Activated naive CD8-positive, alpha-beta T cell treated with anti-CD3 and anti-CD28 coated beads, Interleukin-2, amount 50 U/mL, for 16 hours (primary cell): ENCODE measurements around the gene USP13.
"Not testable (repeated sequence)": the region's sequence is repeated elsewhere in the genome, so short reads cannot be mapped to it uniquely, and the experiment has no call there.

ENCODE experiments used
- DNase-seq: peaks from one replicate; pipeline ENCODE4 v3.0.0-alpha.2; 2020; ENCODE audit warnings: low read depth, low spot score

The USP13 gene

GRCh38 chr3:179732661-179733348 lies 80.0 kb downstream of the USP13 start:
- DNase-seq, result no peak

GRCh38 chr3:179733797-179734196 lies 81.0 kb downstream of the USP13 start:
- DNase-seq, result no peak

GRCh38 chr3:179734497-179735281 lies 81.8 kb downstream of the USP13 start:
- DNase-seq, result no peak

- no peak for DNase-seq
These were observed 82.5 kb downstream of the USP13 start for GRCh38 chr3:179735321-179735720.

- DNase-seq, result no peak
These were observed 86.2 kb downstream of the USP13 start for GRCh38 chr3:179738998-179739397.

- DNase-seq, result no peak
These were observed 87.2 kb downstream of the USP13 start for GRCh38 chr3:179739816-179740594.

GRCh38 chr3:179743913-179744312 lies 91.1 kb downstream of the USP13 start:
- no peak for DNase-seq

- no peak for DNase-seq
These were observed 91.8 kb downstream of the USP13 start for GRCh38 chr3:179744667-179745066.

- DNase-seq, result no peak
These were observed 92.2 kb downstream of the USP13 start for GRCh38 chr3:179745079-179745478.

GRCh38 chr3:179745716-179746115 lies 92.9 kb downstream of the USP13 start:
- DNase-seq, result no peak

- DNase-seq, result no peak
These were observed 98.0 kb downstream of the USP13 start for GRCh38 chr3:179750720-179751328.

- DNase-seq, result no peak
These were observed 108.1 kb downstream of the USP13 start for GRCh38 chr3:179760944-179761343.

GRCh38 chr3:179765396-179765795 lies 112.6 kb downstream of the USP13 start:
- DNase-seq, result no peak

GRCh38 chr3:179766416-179767133 lies 113.7 kb downstream of the USP13 start:
- no peak for DNase-seq

GRCh38 chr3:179768080-179768479 lies 115.2 kb downstream of the USP13 start:
- no peak for DNase-seq

GRCh38 chr3:179769411-179770247 lies 116.8 kb downstream of the USP13 start:
- DNase-seq, result no peak

GRCh38 chr3:179771797-179772196 lies 119.0 kb downstream of the USP13 start:
- no peak for DNase-seq

- no peak for DNase-seq
These were observed 119.5 kb downstream of the USP13 start for GRCh38 chr3:179772297-179772696.

- DNase-seq, result no peak
These were observed 122.7 kb downstream of the USP13 start for GRCh38 chr3:179775416-179776122.

GRCh38 chr3:179782841-179783240 lies 130.0 kb downstream of the USP13 start:
- not testable (repeated sequence) for DNase-seq
